Hepatocyte (in vitro differentiated cells): ENCODE measurements around the gene ZNF446. TPM values are rescaled to one million over a fixed set of nuclear protein-coding genes. Genes with fewer than 3 reads are reported as not detected.
"Not testable (repeated sequence)": the region's sequence is repeated elsewhere in the genome, so short reads cannot be mapped to it uniquely, and the experiment has no call there.

Experiments
- DNase-seq: peaks from one replicate; pipeline ENCODE4 v3.0.0-alpha.2; 2016; ENCODE audit warnings: low spot score
- H2AFZ ChIP-seq: fragments of 200-600 bp; sonication (generic); 2 replicates; pipeline ENCODE4 v1.6.0; 2016; ENCODE audit warnings: antibody characterized with exemption, mild to moderate bottlenecking
- H3K27ac ChIP-seq: fragments of 200-600 bp; sonication (generic); 2 replicates; pipeline ENCODE4 v1.5.1; 2016; ENCODE audit warnings: mild to moderate bottlenecking
- H3K27me3 ChIP-seq: fragments of 200-600 bp; sonication (generic); 2 replicates; pipeline ENCODE4 v1.6.1; 2016
- H3K36me3 ChIP-seq: fragments of 200-600 bp; sonication (generic); replicated peaks from 2 replicates; pipeline ENCODE4 v1.5.1; 2016; ENCODE audit warnings: low read depth; ENCODE audit not compliant: insufficient read depth
- H3K4me1 ChIP-seq: fragments of 200-600 bp; sonication (generic); 2 replicates; pipeline ENCODE4 v1.5.1; 2016; ENCODE audit warnings: mild to moderate bottlenecking, moderate library complexity; ENCODE audit not compliant: insufficient read depth
- H3K4me2 ChIP-seq: fragments of 200-600 bp; sonication (generic); 2 replicates; pipeline ENCODE4 v1.6.0; 2016
- H3K4me3 ChIP-seq: fragments of 200-600 bp; sonication (generic); 2 replicates; pipeline ENCODE4 v1.5.1; 2016; ENCODE audit warnings: mild to moderate bottlenecking
- H3K79me2 ChIP-seq: fragments of 200-600 bp; sonication (generic); 2 replicates; pipeline ENCODE4 v1.6.0; 2017; ENCODE audit warnings: mild to moderate bottlenecking
- H3K9me2 ChIP-seq: fragments of 200-600 bp; sonication (generic); replicated peaks from 2 replicates; pipeline ENCODE4 v1.6.0; 2017; ENCODE audit warnings: mild to moderate bottlenecking; ENCODE audit not compliant: insufficient read depth
- H3K9me3 ChIP-seq: fragments of 200-600 bp; sonication (generic); 2 replicates; pipeline ENCODE4 v1.5.1; 2016; ENCODE audit warnings: low read depth, mild to moderate bottlenecking
- H4K20me1 ChIP-seq: fragments of 200-600 bp; sonication (generic); 2 replicates; pipeline ENCODE4 v1.6.0; 2016; ENCODE audit warnings: mild to moderate bottlenecking; ENCODE audit not compliant: insufficient read depth, poor library complexity, severe bottlenecking
- EZH2 ChIP-seq: fragments of 200-600 bp; sonication (generic); IDR thresholded peaks from 2 replicates; pipeline ENCODE4 v1.6.1; 2016; ENCODE audit warnings: antibody characterized with exemption, mild to moderate bottlenecking, borderline replicate concordance
- EZH2phosphoT487 ChIP-seq: fragments of 200-600 bp; sonication (generic); IDR thresholded peaks from one replicate; pipeline ENCODE4 v1.6.1; 2018; ENCODE audit warnings: antibody characterized with exemption, mild to moderate bottlenecking, low read depth, moderate library complexity; ENCODE audit not compliant: unreplicated experiment, severe bottlenecking
- WGBS: methylation state at CpG from one replicate; pipeline ENCODE4 v1.1.6; 2016; ENCODE audit warnings: low lambda C conversion rate; ENCODE audit errors: missing lambda C conversion rate; 5-methylcytosine and 5-hydroxymethylcytosine counted together
- polyA plus RNA-seq: library from polyadenylated mRNA; unstranded; fragments of >200 nt; fragmentation: Nextera tagmentation; extraction: Ambion mirVana; gene quantifications from 2 replicates; pipeline ENCODE4 v1.2.1, GENCODE V29; 2016
- total RNA-seq: library from RNA; depleted of rRNA; stranded (reverse); fragments of >200 nt; gene quantifications from 2 replicates; pipeline ENCODE4 v1.2.3, GENCODE V29; 2014
- TF ChIP-seq, protein P1 (sequence below): fragments of 200-600 bp; sonication (generic); IDR thresholded peaks from 2 replicates; pipeline ENCODE4 v1.5.1; 2016; ENCODE audit warnings: antibody characterized with exemption, mild to moderate bottlenecking; ENCODE audit not compliant: poor library complexity

ZNF446 gene
- total and polyA plus RNA-seq, 2 experiments from 2014 or later: 13.8 to 20.5 TPM

DNA sequence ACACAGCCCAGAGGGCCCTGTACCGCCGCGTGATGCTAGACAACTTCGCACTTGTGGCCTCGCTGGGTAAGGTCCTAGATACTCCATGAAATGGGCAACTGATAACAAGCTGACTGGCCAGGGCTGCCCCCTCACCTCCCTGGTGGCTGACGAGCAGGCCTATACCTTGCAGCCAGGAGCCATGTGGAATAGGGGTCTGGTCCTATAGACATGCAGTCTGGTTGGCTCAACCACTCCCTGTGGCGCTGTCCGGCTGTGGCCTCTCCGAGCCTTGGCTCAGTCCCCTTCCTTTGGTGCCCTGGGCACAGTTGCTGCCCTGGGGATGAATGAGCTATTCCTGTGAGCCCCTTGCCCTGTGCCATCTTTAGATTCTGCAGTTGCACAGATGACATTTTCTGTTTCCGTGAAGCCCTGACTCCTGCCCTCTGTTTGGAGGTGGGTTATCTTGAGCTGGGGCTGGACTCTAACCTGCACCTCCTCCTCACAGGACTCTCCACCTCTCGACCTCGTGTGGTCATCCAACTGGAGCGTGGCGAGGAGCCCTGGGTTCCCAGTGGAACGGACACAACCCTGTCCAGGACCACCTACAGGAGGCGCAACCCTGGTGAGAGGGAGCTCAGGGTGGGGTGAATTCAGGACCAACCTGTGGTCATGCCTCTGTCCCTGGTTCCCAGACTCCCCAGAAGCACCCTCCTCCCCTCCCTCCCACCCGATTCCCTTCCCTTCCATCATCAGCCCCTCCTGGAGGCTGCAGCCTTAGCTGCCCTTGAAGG is 6.7 kb upstream of the ZNF446 start:
- H3K9me3 ChIP-seq: no peaks in the 10 kb centered on the region
- H3K4me1 ChIP-seq: no peaks in the 10 kb centered on the region
- H3K9me2 ChIP-seq: no peaks in the 10 kb centered on the region
- peaks cover 6% of the 10 kb centered on the region for H4K20me1 ChIP-seq
- H2AFZ ChIP-seq: no peak overlapping the region
- no peaks in the 10 kb centered on the region for H3K36me3 ChIP-seq
- no peak for TF ChIP-seq EZH2phosphoT487
- TF ChIP-seq, protein P1, sequence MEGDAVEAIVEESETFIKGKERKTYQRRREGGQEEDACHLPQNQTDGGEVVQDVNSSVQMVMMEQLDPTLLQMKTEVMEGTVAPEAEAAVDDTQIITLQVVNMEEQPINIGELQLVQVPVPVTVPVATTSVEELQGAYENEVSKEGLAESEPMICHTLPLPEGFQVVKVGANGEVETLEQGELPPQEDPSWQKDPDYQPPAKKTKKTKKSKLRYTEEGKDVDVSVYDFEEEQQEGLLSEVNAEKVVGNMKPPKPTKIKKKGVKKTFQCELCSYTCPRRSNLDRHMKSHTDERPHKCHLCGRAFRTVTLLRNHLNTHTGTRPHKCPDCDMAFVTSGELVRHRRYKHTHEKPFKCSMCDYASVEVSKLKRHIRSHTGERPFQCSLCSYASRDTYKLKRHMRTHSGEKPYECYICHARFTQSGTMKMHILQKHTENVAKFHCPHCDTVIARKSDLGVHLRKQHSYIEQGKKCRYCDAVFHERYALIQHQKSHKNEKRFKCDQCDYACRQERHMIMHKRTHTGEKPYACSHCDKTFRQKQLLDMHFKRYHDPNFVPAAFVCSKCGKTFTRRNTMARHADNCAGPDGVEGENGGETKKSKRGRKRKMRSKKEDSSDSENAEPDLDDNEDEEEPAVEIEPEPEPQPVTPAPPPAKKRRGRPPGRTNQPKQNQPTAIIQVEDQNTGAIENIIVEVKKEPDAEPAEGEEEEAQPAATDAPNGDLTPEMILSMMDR: no peak
- TF ChIP-seq EZH2: no peak
- H3K79me2 ChIP-seq: peaks cover 18% of the 10 kb centered on the region
- H3K4me2 ChIP-seq: no peak overlapping the region
- no peak for DNase-seq
- no peaks in the 10 kb centered on the region for H3K27me3 ChIP-seq
- WGBS: 97% methylated on average over 16 of the region's 17 CpGs
- no peak overlapping the region for H3K27ac ChIP-seq
- no peak overlapping the region for H3K4me3 ChIP-seq

DNA sequence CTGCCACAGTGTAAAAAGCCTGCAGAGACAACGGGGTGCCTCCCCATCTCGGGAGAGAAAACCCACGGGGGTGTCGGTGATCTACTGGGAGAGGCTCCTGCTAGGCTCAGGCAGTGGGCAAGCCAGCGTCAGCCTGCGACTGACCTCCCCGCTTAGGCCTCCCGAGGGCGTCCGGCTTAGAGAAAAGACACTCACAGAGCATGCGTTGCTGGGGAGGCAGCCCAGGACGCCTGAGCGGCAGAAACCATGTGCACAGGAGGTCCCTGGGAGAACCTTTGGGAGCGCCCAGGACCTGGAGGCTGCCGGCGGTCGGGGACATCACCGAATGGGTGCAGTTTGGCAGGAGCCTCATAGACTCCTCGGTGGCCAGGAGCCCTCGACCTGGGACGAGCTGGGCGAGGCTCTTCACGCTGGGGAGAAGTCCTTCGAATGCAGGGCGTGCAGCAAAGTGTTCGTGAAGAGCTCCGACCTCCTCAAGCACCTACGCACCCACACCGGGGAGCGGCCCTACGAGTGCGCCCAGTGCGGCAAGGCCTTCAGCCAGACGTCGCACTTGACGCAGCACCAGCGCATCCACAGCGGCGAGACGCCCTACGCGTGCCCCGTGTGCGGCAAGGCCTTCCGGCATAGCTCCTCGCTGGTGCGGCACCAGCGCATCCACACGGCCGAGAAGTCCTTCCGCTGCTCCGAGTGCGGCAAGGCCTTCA is 5.2 kb upstream of the ZNF446 start:
- not testable (repeated sequence) for H3K9me2 ChIP-seq, H3K36me3 ChIP-seq, DNase-seq, H3K4me2 ChIP-seq, H2AFZ ChIP-seq, H3K4me3 ChIP-seq, H3K27me3 ChIP-seq, H3K4me1 ChIP-seq, H3K27ac ChIP-seq, H4K20me1 ChIP-seq, H3K9me3 ChIP-seq
- WGBS: 96% methylated on average over 22 of the region's 53 CpGs
- peaks cover 18% of the 10 kb centered on the region for H3K79me2 ChIP-seq

DNA sequence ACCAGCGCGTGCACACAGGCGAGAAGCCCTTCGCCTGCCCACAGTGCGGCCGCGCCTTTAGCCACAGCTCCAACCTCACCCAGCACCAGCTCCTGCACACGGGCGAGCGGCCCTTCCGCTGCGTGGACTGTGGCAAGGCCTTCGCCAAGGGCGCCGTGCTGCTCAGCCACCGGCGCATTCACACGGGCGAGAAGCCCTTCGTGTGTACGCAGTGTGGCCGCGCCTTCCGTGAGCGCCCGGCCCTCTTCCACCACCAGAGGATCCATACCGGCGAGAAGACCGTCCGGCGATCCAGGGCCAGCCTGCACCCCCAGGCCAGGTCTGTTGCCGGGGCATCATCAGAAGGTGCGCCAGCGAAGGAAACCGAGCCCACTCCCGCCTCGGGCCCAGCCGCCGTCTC is 4.4 kb upstream of the ZNF446 start:
- H3K4me1 ChIP-seq: peaks cover 9% of the 10 kb centered on the region
- no peak for DNase-seq
- H2AFZ ChIP-seq: no peak overlapping the region
- H3K27me3 ChIP-seq: no peaks in the 10 kb centered on the region
- H3K27ac ChIP-seq: no peak overlapping the region
- no peak overlapping the region for H3K4me3 ChIP-seq
- H4K20me1 ChIP-seq: peaks cover 6% of the 10 kb centered on the region
- H3K9me2 ChIP-seq: no peaks in the 10 kb centered on the region
- no peak overlapping the region for H3K4me2 ChIP-seq
- H3K79me2 ChIP-seq: peaks cover 18% of the 10 kb centered on the region
- WGBS: over 99% methylated on average over 29 of the region's 39 CpGs
- no peaks in the 10 kb centered on the region for H3K36me3 ChIP-seq
- no peaks in the 10 kb centered on the region for H3K9me3 ChIP-seq
- TF ChIP-seq EZH2phosphoT487 (no peak), EZH2 (no peak)
- TF ChIP-seq, protein P1: no peak

DNA sequence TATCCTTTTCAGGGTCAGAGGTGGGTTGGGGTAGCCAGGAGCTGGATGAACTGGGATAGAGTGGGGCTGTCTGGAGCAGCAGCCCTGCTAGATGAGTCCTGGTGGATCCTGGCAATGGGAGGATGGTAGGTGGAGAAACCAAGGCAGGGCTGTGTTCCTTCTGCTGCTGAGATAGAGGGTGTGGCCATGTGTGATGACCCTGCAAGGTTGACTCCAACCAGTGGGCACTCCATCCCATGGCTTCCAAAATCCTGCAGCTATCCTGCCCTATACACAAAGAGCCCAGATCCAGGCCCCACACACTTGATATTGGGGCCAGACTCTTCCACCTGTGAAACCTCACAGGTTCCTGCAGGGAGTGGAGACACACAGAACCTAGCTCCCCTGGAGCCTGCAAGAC is 2.4 kb upstream of the ZNF446 start:
- no peaks in the 10 kb centered on the region for H3K36me3 ChIP-seq
- no peak overlapping the region for H3K4me2 ChIP-seq

More for the DNA sequence above, 2.4 kb upstream of the ZNF446 start:
- H4K20me1 ChIP-seq: no peaks in the 10 kb centered on the region
- H3K9me3 ChIP-seq: no peaks in the 10 kb centered on the region
- no peak overlapping the region for H3K27ac ChIP-seq
- no peak for DNase-seq
- TF ChIP-seq EZH2phosphoT487 (no peak), EZH2 (no peak)
- TF ChIP-seq, protein P1: no peak
- H2AFZ ChIP-seq: no peak overlapping the region
- H3K79me2 ChIP-seq: peaks cover 10% of the 10 kb centered on the region
- peaks cover 14% of the 10 kb centered on the region for H3K4me1 ChIP-seq
- H3K4me3 ChIP-seq: no peak overlapping the region
- H3K9me2 ChIP-seq: no peaks in the 10 kb centered on the region
- no peaks in the 10 kb centered on the region for H3K27me3 ChIP-seq
